CD14-positive monocyte (primary cell): ENCODE results near the gene RASGRP2. TPM values are rescaled to one million over a fixed set of nuclear protein-coding genes. Genes with fewer than 3 reads are reported as not detected.

Source experiments
- DNase-seq, 3 donors: peaks; one replicate each; pipeline ENCODE4 v3.0.0-alpha.2; 2011 to 2022
- H2AFZ ChIP-seq: 2 replicates; pipeline ENCODE4 v1.6.0; 2012; ENCODE audit warnings: mild to moderate bottlenecking, low read depth, low read length, inconsistent platforms; ENCODE audit not compliant: insufficient read depth, poor library complexity, severe bottlenecking
- H3K27ac ChIP-seq, 2 donors: 1 replicate in 1 of 2; 2 replicates in 1 of 2; pipeline ENCODE4 v1.5.1; 2012 to 2013; ENCODE audit warnings: low read length in 2 of 2, control low read depth in 1 of 2, inconsistent platforms in 1 of 2, low read depth in 1 of 2, mild to moderate bottlenecking in 1 of 2
- H3K27me3 ChIP-seq, 2 donors: one replicate each; pipeline versions ENCODE4 v1.6.0 to v1.6.1; 2011 to 2013; ENCODE audit warnings: low read length in 2 of 2; ENCODE audit not compliant: control insufficient read depth in 2 of 2, insufficient read depth in 2 of 2
- H3K36me3 ChIP-seq, 2 donors: replicated peaks in 1 of 2; 1 replicate in 1 of 2; 2 replicates in 1 of 2; pipeline versions ENCODE4 v1.5.1 to v1.6.1; 2012 to 2013; ENCODE audit warnings: low read length in 2 of 2, control low read depth in 1 of 2, inconsistent platforms in 1 of 2, mild to moderate bottlenecking in 1 of 2; ENCODE audit not compliant: insufficient read depth in 2 of 2, control insufficient read depth in 1 of 2
- H3K4me1 ChIP-seq, 2 donors: 1 replicate in 1 of 2; 2 replicates in 1 of 2; pipeline versions ENCODE4 v1.5.1 to v1.6.1; 2012 to 2013; ENCODE audit warnings: low read length in 2 of 2, control low read depth in 1 of 2, inconsistent platforms in 1 of 2, mild to moderate bottlenecking in 1 of 2, moderate library complexity in 1 of 2; ENCODE audit not compliant: insufficient read depth in 2 of 2, control insufficient read depth in 1 of 2
- H3K4me2 ChIP-seq: replicated peaks from 2 replicates; pipeline ENCODE3; 2012; ENCODE audit warnings: low read length, moderate library complexity, mild to moderate bottlenecking; ENCODE audit not compliant: poor library complexity, severe bottlenecking; ENCODE audit errors: extremely low read depth
- H3K4me3 ChIP-seq, 3 experiments: fragments of 200-600 bp in 1 of 3; sonication (generic) in 1 of 3; replicated peaks in 1 of 3; 1 replicate in 2 of 3; 2 replicates in 1 of 3; pipeline ENCODE4 v1.5.1; 2011 to 2013; ENCODE audit warnings: low read length in 3 of 3, mild to moderate bottlenecking in 3 of 3, control low read depth in 2 of 3, low read depth in 2 of 3, inconsistent platforms in 1 of 3, moderate library complexity in 1 of 3
- H3K79me2 ChIP-seq: 2 replicates; pipeline ENCODE4 v1.6.0; 2012; ENCODE audit warnings: mild to moderate bottlenecking, control low read depth, inconsistent platforms, low read length, moderate library complexity; ENCODE audit not compliant: insufficient read depth
- H3K9ac ChIP-seq: 2 replicates; pipeline ENCODE4 v1.6.0; 2017; ENCODE audit warnings: low read length, mild to moderate bottlenecking; ENCODE audit not compliant: insufficient read depth, poor library complexity, severe bottlenecking
- H3K9me3 ChIP-seq, 2 donors: replicated peaks in 1 of 2; 1 replicate in 1 of 2; 2 replicates in 1 of 2; pipeline versions ENCODE4 v1.5.1 to v1.6.1; 2012 to 2013; ENCODE audit warnings: low read length in 2 of 2, control low read depth in 1 of 2; ENCODE audit not compliant: control insufficient read depth in 1 of 2, insufficient read depth in 1 of 2
- H4K20me1 ChIP-seq: 2 replicates; pipeline ENCODE4 v1.6.0; 2012; ENCODE audit warnings: mild to moderate bottlenecking, low read length, control low read depth, moderate library complexity; ENCODE audit not compliant: insufficient read depth
- H3K27ac Mint-ChIP-seq, 7 donors: one replicate each; pipeline ENCODE4 v1.8.0; 2020; ENCODE audit warnings: mild to moderate bottlenecking in 7 of 7, mixed read lengths in 7 of 7, moderate library complexity in 6 of 7, inconsistent platforms in 2 of 7
- H3K27me3 Mint-ChIP-seq, 3 donors: one replicate each; pipeline ENCODE4 v1.8.0; 2021 to 2022; ENCODE audit warnings: low read depth in 3 of 3, mild to moderate bottlenecking in 3 of 3, mixed read lengths in 3 of 3, moderate library complexity in 3 of 3, inconsistent platforms in 1 of 3
- H3K36me3 Mint-ChIP-seq, 2 donors: one replicate each; pipeline ENCODE4 v1.8.0; 2020; ENCODE audit warnings: mixed read lengths in 2 of 2, inconsistent platforms in 1 of 2, mild to moderate bottlenecking in 1 of 2
- H3K4me1 Mint-ChIP-seq: one replicate; pipeline ENCODE4 v1.8.0; 2020; ENCODE audit warnings: mild to moderate bottlenecking, mixed read lengths
- H3K4me3 Mint-ChIP-seq, 2 donors: one replicate each; pipeline ENCODE4 v1.8.0; 2020; ENCODE audit warnings: mild to moderate bottlenecking in 2 of 2, mixed read lengths in 2 of 2, moderate library complexity in 1 of 2
- H3K9me3 Mint-ChIP-seq, 7 donors: one replicate each; pipeline ENCODE4 v1.8.0; 2020 to 2022; ENCODE audit warnings: mixed read lengths in 7 of 7, mild to moderate bottlenecking in 6 of 7, moderate library complexity in 6 of 7, inconsistent platforms in 2 of 7
- CTCF ChIP-seq: fragments of 200-600 bp; IDR thresholded peaks from one replicate; pipeline ENCODE4 v1.8.0; 2022; ENCODE audit warnings: antibody characterized with exemption, mild to moderate bottlenecking
- WGBS: methylation state at CpG from one replicate; pipeline ENCODE4 v1.1.5; 2013; ENCODE audit warnings: missing lambda C conversion rate; ENCODE audit not compliant: insufficient coverage; 5-methylcytosine and 5-hydroxymethylcytosine counted together
- intact Hi-C, 2 donors: fragments of 100-400 bp; cut with micrococcal nuclease; formaldehyde crosslinking; loops; one replicate each; pipeline versions ENCODE4 v1.15.0 to v1.15.1; 2023
- polyA plus RNA-seq, 3 donors: library from polyadenylated mRNA; depleted of rRNA in 1 of 3; unstranded in 2 of 3; stranded (reverse) in 1 of 3; fragments of 300-500 nt in 2 of 3; fragments of >200 nt in 1 of 3; fragmentation: Illumina TruSeq in 2 of 3; gene quantifications; 1 replicate in 2 of 3; 2 replicates in 1 of 3; pipeline ENCODE4 v1.2.3, GENCODE V29; 2012 to 2021

Gene RASGRP2
- polyA plus RNA-seq, 3 donors: 67.6 to 242 (median 68.8) TPM

GRCh38 chr11:64791781-64792291 lies 47.9 kb upstream of the RASGRP2 start:
- no peak overlapping the region for H3K4me3 Mint-ChIP-seq
- peaks cover 8% of the 10 kb centered on the region for H3K4me1 Mint-ChIP-seq
- H3K9ac ChIP-seq: no peak overlapping the region
- no peak overlapping the region for H3K4me2 ChIP-seq
- no peak for TF ChIP-seq CTCF
- H3K79me2 ChIP-seq: no peaks in the 10 kb centered on the region
- no peak overlapping the region for H2AFZ ChIP-seq
- H3K27me3 ChIP-seq: no peaks in the 10 kb centered on the region
- no peaks in the 10 kb centered on the region for H3K9me3 ChIP-seq
- intact Hi-C loops: no loop called here
- H4K20me1 ChIP-seq: no peaks in the 10 kb centered on the region
- peaks cover 0 to 2% (median 1%) of the 10 kb centered on the region in 3 donors for H3K27me3 Mint-ChIP-seq
- H3K36me3 ChIP-seq: peaks cover 56 to 58% of the 10 kb centered on the region in 2 donors
- no peaks in the 10 kb centered on the region for H3K9me3 Mint-ChIP-seq
- H3K36me3 Mint-ChIP-seq: peaks cover 58 to 68% of the 10 kb centered on the region in 2 donors
- no peaks in the 10 kb centered on the region for H3K4me1 ChIP-seq
- no peak overlapping the region for H3K27ac Mint-ChIP-seq
- H3K27ac ChIP-seq: no peak overlapping the region
- no peak overlapping the region for H3K4me3 ChIP-seq
- WGBS: 90% methylated on average over 2 of the region's 14 CpGs
- no peak for DNase-seq

- H3K4me1 Mint-ChIP-seq: peaks cover 2% of the 10 kb centered on the region
- H3K27ac Mint-ChIP-seq: peak overlapping the region in 1 of 7 donors; percentile 24
- Histone ChIP-seq H3K4me1 (no peaks in the 10 kb centered on the region), H3K4me2 (no peak overlapping the region), H4K20me1 (no peaks in the 10 kb centered on the region), H3K79me2 (no peaks in the 10 kb centered on the region), H2AFZ (no peak overlapping the region), H3K9ac (no peak overlapping the region), H3K27me3 (no peaks in the 10 kb centered on the region), H3K36me3 (peaks cover 43 to 48% of the 10 kb centered on the region in 2 donors), H3K27ac (no peak overlapping the region), H3K9me3 (no peaks in the 10 kb centered on the region), H3K4me3 (no peak overlapping the region)
- no peak for TF ChIP-seq CTCF
- WGBS: 95% methylated on average over 18 of the region's 25 CpGs
- no peak for DNase-seq
- H3K27me3 Mint-ChIP-seq: peaks cover 0 to 1% (median 0%) of the 10 kb centered on the region in 3 donors
- H3K36me3 Mint-ChIP-seq: peaks cover 45 to 54% of the 10 kb centered on the region in 2 donors
- no peaks in the 10 kb centered on the region for H3K9me3 Mint-ChIP-seq
- no peak overlapping the region for H3K4me3 Mint-ChIP-seq
- intact Hi-C loops: no loop called here
These were observed 46.5 kb upstream of the RASGRP2 start for GRCh38 chr11:64790205-64791095.
